Fibroblast of skin of back (primary cell): ENCODE results near the gene SCYGR1.
"Not testable (repeated sequence)": the region's sequence is repeated elsewhere in the genome, so short reads cannot be mapped to it uniquely, and the experiment has no call there.

Experiments used
- DNase-seq: peaks from one replicate; pipeline ENCODE4 v3.0.0-alpha.2; 2013

The SCYGR1 gene

GRCh38 chr2:227402959-227403358 is 15.2 kb upstream of the SCYGR1 start:
- no peak for DNase-seq

- DNase-seq: no peak
These were observed 14.6 kb upstream of the SCYGR1 start for GRCh38 chr2:227402321-227402720.

GRCh38 chr2:227401550-227401949 is 13.8 kb upstream of the SCYGR1 start:
- DNase-seq: no peak

GRCh38 chr2:227398684-227399670 is 11.2 kb upstream of the SCYGR1 start:
- no peak for DNase-seq

GRCh38 chr2:227397562-227397961 is 9.8 kb upstream of the SCYGR1 start:
- no peak for DNase-seq

GRCh38 chr2:227395556-227395955 is 7.8 kb upstream of the SCYGR1 start:
- DNase-seq: no peak

- DNase-seq: no peak
These were observed 6.7 kb upstream of the SCYGR1 start for GRCh38 chr2:227394401-227394800.

GRCh38 chr2:227390468-227391256 is 2.9 kb upstream of the SCYGR1 start:
- no peak for DNase-seq

- no peak for DNase-seq
These were observed 1.9 kb upstream of the SCYGR1 start for GRCh38 chr2:227389661-227390060.

- no peak for DNase-seq
These were observed 1.5 kb upstream of the SCYGR1 start for GRCh38 chr2:227389231-227389630.

GRCh38 chr2:227388537-227389011 is 825 bp upstream of the SCYGR1 start:
- peak; percentile 84 for DNase-seq

- DNase-seq: no peak
These were observed 1.1 kb downstream of the SCYGR1 start for GRCh38 chr2:227386630-227387029.

- DNase-seq: no peak
These were observed 4.1 kb downstream of the SCYGR1 start for GRCh38 chr2:227383686-227384085.

GRCh38 chr2:227382241-227382835 is 5.4 kb downstream of the SCYGR1 start:
- DNase-seq: not testable (repeated sequence)

- no peak for DNase-seq
These were observed 8.7 kb downstream of the SCYGR1 start, which contains the start of gene TM4SF20 for GRCh38 chr2:227379095-227379494. TSS of gene TM4SF20 (minus strand) at chr2:227379306. CDS start at chr2:227379268, 38 bp downstream.

- DNase-seq: no peak
These were observed 9.4 kb downstream of the SCYGR1 start for GRCh38 chr2:227378371-227378782.

- no peak for DNase-seq
These were observed 10.0 kb downstream of the SCYGR1 start for GRCh38 chr2:227377467-227378351.

GRCh38 chr2:227376656-227377396 is 10.9 kb downstream of the SCYGR1 start:
- DNase-seq: peak; percentile 34

- peak; percentile 33 for DNase-seq
These were observed 13.6 kb downstream of the SCYGR1 start for GRCh38 chr2:227374158-227374557.

- no peak for DNase-seq
These were observed 14.4 kb downstream of the SCYGR1 start for GRCh38 chr2:227373389-227373788.

GRCh38 chr2:227370791-227371312 is 16.9 kb downstream of the SCYGR1 start:
- DNase-seq: peak; percentile 72
